ENCODE measurements around the gene MCTP2. TPM values are rescaled to one million over a fixed set of nuclear protein-coding genes. Genes with fewer than 3 reads are reported as not detected.

The MCTP2 gene
- total and polyA plus RNA-seq, 2 of the 8 experiments (the other 6 are each of a cell fraction or from before 2014, with no cell fraction given): 3.4 to 4.5 TPM

GRCh38 chr15:94322141-94322540 lies 90.8 kb downstream of the MCTP2 start:
- Histone ChIP-seq H3K4me1 (replicated peaks in 1 of 4; ENCODE audit: control insufficient read depth in 3 of 4, insufficient read depth in 4 of 4, low read length in 3 of 4) (no peaks in the 10 kb centered on the region), H4K91ac (replicated peaks; ENCODE audit: insufficient read length, low read length) (no peak overlapping the region), H3K9ac (replicated peaks in 1 of 4; ENCODE audit: extremely low read depth in 1 of 4, low read depth in 3 of 4, low read length in 3 of 4) (no peak overlapping the region), H3K27me3 (replicated peaks in 1 of 4; ENCODE audit: control insufficient read depth in 3 of 4, extremely low read depth in 1 of 4, insufficient read depth in 3 of 4, low read length in 3 of 4) (no peaks in the 10 kb centered on the region), H2BK5ac (ENCODE audit: low read depth, low read length) (no peak overlapping the region), H4K5ac (ENCODE audit: insufficient read length, low read depth, low read length) (no peak overlapping the region), H2BK20ac (ENCODE audit: low read length) (no peak overlapping the region), H4K20me1 (replicated peaks in 1 of 2; ENCODE audit: control insufficient read depth in 1 of 2, insufficient read depth in 2 of 2, low read length in 2 of 2) (no peaks in the 10 kb centered on the region), H2BK15ac (ENCODE audit: low read length) (no peak overlapping the region), H3K79me1 (ENCODE audit: low read depth, low read length) (no peaks in the 10 kb centered on the region), H2BK12ac (ENCODE audit: low read depth, low read length) (no peak overlapping the region), H3K4me3 (ENCODE audit: extremely low read depth in 1 of 4, insufficient read depth in 2 of 4, low read depth in 3 of 4, low read length in 4 of 4) (no peak overlapping the region), H3K18ac (ENCODE audit: extremely low read depth, low read length) (no peak overlapping the region), H2AK5ac (ENCODE audit: low read depth, low read length) (no peak overlapping the region), H2BK120ac (replicated peaks; ENCODE audit: low read depth, low read length) (no peak overlapping the region), H3K23ac (ENCODE audit: insufficient read length) (no peak overlapping the region), H4K8ac (ENCODE audit: extremely low read depth, insufficient read depth, low read length) (no peak overlapping the region), H3K9me3 (ENCODE audit: insufficient read depth in 2 of 2, low read depth in 1 of 2, low read length in 1 of 2) (no peaks in the 10 kb centered on the region), H3K23me2 (ENCODE audit: low read depth, low read length) (no peaks in the 10 kb centered on the region), H3K56ac (replicated peaks; ENCODE audit: insufficient read length, low read depth, low read length) (no peak overlapping the region), H2AFZ (ENCODE audit: low read length) (no peak overlapping the region), H3K14ac (ENCODE audit: insufficient read length) (no peak overlapping the region), H3K27ac (ENCODE audit: low read depth, low read length) (no peak overlapping the region), H3K79me2 (ENCODE audit: control insufficient read depth in 1 of 2, insufficient read depth in 2 of 2, low read length in 2 of 2) (no peaks in the 10 kb centered on the region), H3K36me3 (ENCODE audit: control insufficient read depth in 2 of 4, insufficient read depth in 4 of 4, low read length in 3 of 4) (no peaks in the 10 kb centered on the region), H3K4me2 (ENCODE audit: insufficient read depth in 1 of 2, low read depth in 2 of 2, low read length in 2 of 2) (no peak overlapping the region), H3K4ac (replicated peaks; ENCODE audit: insufficient read length, low read depth, low read length) (no peak overlapping the region)
- no peak for DNase-seq (ENCODE audit: low read depth in 1 of 2, low spot score in 2 of 2)
- TF ChIP-seq RAD21 (IDR thresholded peaks at IDR 0.05 in 1 of 2, conservative IDR thresholded peaks at IDR 0.05 in 1 of 2; ENCODE audit: low read depth in 2 of 2, low read length in 2 of 2) (no peak), ZNF274 (IDR thresholded peaks at IDR 0.05; ENCODE audit: borderline replicate concordance, extremely low read depth, low read length) (no peak)
- CTCF ChIA-PET (ENCODE audit: partially characterized antibody): interaction anchor here (1.0 to 8.7 kb wide), 5 partner anchors 8 to 202 kb away, joined by 3 to 194 read pairs (median 7); no protein-coding TSS in a partner anchor
- 87% methylated on average over 2 of the region's 2 CpGs; no CpG with 5 or more reads in 1 of the 2 experiments for WGBS, 2 experiments (ENCODE audit: extremely low coverage in 1 of 2, insufficient coverage in 1 of 2, insufficient read length in 1 of 2, insufficient replicate concordance in 2 of 2, low coverage in 1 of 2, low lambda C conversion rate in 2 of 2, missing lambda C conversion rate in 1 of 2)
- POLR2A ChIA-PET (ENCODE audit: partially characterized antibody): interaction anchor here (1.1 kb wide), 1 partner anchor 11 kb away, joined by 3 read pairs; no protein-coding TSS in a partner anchor
- FAIRE-seq: no peak
